IMR-90 (cell line): Measurements from ENCODE around the gene CRISPLD2. TPM values are rescaled to one million over a fixed set of nuclear protein-coding genes. Genes with fewer than 3 reads are reported as not detected.

ENCODE experiments used
- ATAC-seq: fragments of 200-7000 bp; cut with Tn5 transposase; 2 replicates; pipeline ENCODE4 v1.9.1; 2020; ENCODE audit warnings: low read depth, mild to moderate bottlenecking, moderate library complexity
- BruUV-seq: library from RNA; stranded (reverse); fragments of 400-500 nt; replicated peaks from 2 replicates; lab custom pipeline; 2021; lab: Mats Ljungman, UMichigan
- CTCF ChIA-PET: fragments of 300-600 bp; formaldehyde crosslinking; extraction: SDS; loops from one replicate; lab custom pipeline; 2021; ENCODE audit warnings: antibody characterized with exemption; lab: Yijun Ruan, JAX
- POLR2A ChIA-PET: fragments of 300-600 bp; sonication (Branson Sonifier 250); formaldehyde crosslinking; loops from one replicate; lab custom pipeline; 2022; ENCODE audit warnings: antibody characterized with exemption; ENCODE audit not compliant: unreplicated experiment; lab: Charles Lee
- DNase-seq: peaks from one replicate; pipeline ENCODE4 v3.0.0; 2013
- H2AFZ ChIP-seq: replicated peaks from 2 replicates; pipeline ENCODE3; 2013; ENCODE audit warnings: low read length, mild to moderate bottlenecking; ENCODE audit not compliant: poor library complexity
- H2AK5ac ChIP-seq: 2 replicates; pipeline ENCODE4 v1.6.1; 2013; ENCODE audit warnings: low read depth, low read length, inconsistent platforms
- H2AK9ac ChIP-seq: replicated peaks from 2 replicates; pipeline ENCODE3; 2013; ENCODE audit warnings: mild to moderate bottlenecking, low read depth, low read length, moderate library complexity; ENCODE audit not compliant: poor library complexity
- H2BK120ac ChIP-seq: 2 replicates; pipeline ENCODE4 v1.6.1; 2013; ENCODE audit warnings: low read depth, low read length, inconsistent platforms
- H2BK15ac ChIP-seq: 3 replicates; pipeline ENCODE4 v1.6.1; 2013; ENCODE audit warnings: low read depth, low read length, inconsistent platforms
- H2BK20ac ChIP-seq: 2 replicates; pipeline ENCODE4 v1.6.1; 2013; ENCODE audit warnings: low read depth, mild to moderate bottlenecking, inconsistent platforms, low read length, moderate library complexity
- H2BK5ac ChIP-seq: 2 replicates; pipeline ENCODE4 v1.6.1; 2013; ENCODE audit warnings: mild to moderate bottlenecking, low read depth, low read length, inconsistent platforms; ENCODE audit not compliant: poor library complexity, severe bottlenecking
- H3K14ac ChIP-seq: replicated peaks from 2 replicates; pipeline ENCODE4 v1.6.1; 2013; ENCODE audit warnings: low read depth, low read length, inconsistent platforms
- H3K18ac ChIP-seq: 2 replicates; pipeline ENCODE4 v1.6.1; 2013; ENCODE audit warnings: low read depth, low read length, control low read depth
- H3K23ac ChIP-seq: 2 replicates; pipeline ENCODE4 v1.6.1; 2013; ENCODE audit warnings: low read depth, low read length, inconsistent platforms
- H3K27ac ChIP-seq: 2 replicates; pipeline ENCODE4 v1.5.1; 2013; ENCODE audit warnings: mild to moderate bottlenecking, control low read depth, low read length; ENCODE audit not compliant: insufficient read depth
- H3K27me3 ChIP-seq: 2 replicates; pipeline ENCODE4 v1.6.1; 2013; ENCODE audit warnings: low read length; ENCODE audit not compliant: control insufficient read depth, insufficient read depth
- H3K36me3 ChIP-seq: 2 replicates; pipeline ENCODE4 v1.6.1; 2013; ENCODE audit warnings: low read length, mixed read lengths; ENCODE audit not compliant: control insufficient read depth, insufficient read depth
- H3K4ac ChIP-seq: 2 replicates; pipeline ENCODE4 v1.6.1; 2013; ENCODE audit warnings: low read depth, low read length, inconsistent platforms
- H3K4me1 ChIP-seq: 2 replicates; pipeline ENCODE4 v1.6.1; 2013; ENCODE audit warnings: low read length, mixed read lengths; ENCODE audit not compliant: control insufficient read depth, insufficient read depth
- H3K4me2 ChIP-seq: 2 replicates; pipeline ENCODE4 v1.6.1; 2013; ENCODE audit warnings: low read depth, mild to moderate bottlenecking, control low read depth, low read length, moderate library complexity
- H3K4me3 ChIP-seq: 2 replicates; pipeline ENCODE4 v1.5.1; 2013; ENCODE audit warnings: low read depth, mild to moderate bottlenecking, control low read depth, low read length, moderate library complexity; ENCODE audit not compliant: insufficient read depth
- H3K56ac ChIP-seq: 2 replicates; pipeline ENCODE4 v1.6.1; 2013; ENCODE audit warnings: low read length, inconsistent platforms; ENCODE audit not compliant: insufficient read depth; ENCODE audit errors: extremely low read depth
- H3K79me1 ChIP-seq, 2 experiments: 2 replicates each; pipeline ENCODE4 v1.6.1; 2013; ENCODE audit warnings: low read length in 2 of 2, inconsistent platforms in 1 of 2, low read depth in 1 of 2
- H3K9ac ChIP-seq: 2 replicates; pipeline ENCODE4 v1.6.1; 2013; ENCODE audit warnings: low read depth, low read length, control low read depth
- H3K9me1 ChIP-seq: 2 replicates; pipeline ENCODE4 v1.6.1; 2013; ENCODE audit warnings: low read length, inconsistent platforms; ENCODE audit not compliant: insufficient read depth
- H3K9me3 ChIP-seq: 2 replicates; pipeline ENCODE4 v1.6.1; 2013; ENCODE audit warnings: low read length; ENCODE audit not compliant: control insufficient read depth, insufficient read depth
- H4K20me1 ChIP-seq: 2 replicates; pipeline ENCODE4 v1.6.1; 2013; ENCODE audit warnings: low read length, inconsistent platforms; ENCODE audit not compliant: insufficient read depth
- H4K5ac ChIP-seq: 2 replicates; pipeline ENCODE4 v1.6.1; 2013; ENCODE audit warnings: mild to moderate bottlenecking, low read depth, low read length, control low read depth
- H4K8ac ChIP-seq, 2 experiments: 2 replicates each; pipeline ENCODE4 v1.6.1; 2013; ENCODE audit warnings: low read depth in 2 of 2, low read length in 2 of 2, control low read depth in 1 of 2, inconsistent platforms in 1 of 2
- H4K91ac ChIP-seq: 2 replicates; pipeline ENCODE4 v1.6.1; 2013; ENCODE audit warnings: low read depth, low read length, inconsistent platforms; ENCODE audit not compliant: insufficient read depth
- BHLHE40 ChIP-seq: fragments of 150-350 bp; IDR thresholded peaks from 2 replicates; pipeline ENCODE4 v1.6.1; 2016; ENCODE audit warnings: mild to moderate bottlenecking, low read depth, low read length
- CEBPB ChIP-seq: IDR thresholded peaks from 2 replicates; pipeline ENCODE4 v1.6.1; 2012; ENCODE audit warnings: low read depth, low read length, improper control_type of control experiment
- FOS ChIP-seq: fragments of 150-350 bp; IDR thresholded peaks from 2 replicates; pipeline ENCODE4 v1.6.1; 2016; ENCODE audit warnings: low read depth, low read length
- RFX5 ChIP-seq: IDR thresholded peaks from 2 replicates; pipeline ENCODE4 v1.8.0; 2012; ENCODE audit warnings: low read depth, mild to moderate bottlenecking, low read length, moderate library complexity
- WGBS, 2 experiments: methylation state at CpG; one replicate each; pipeline versions ENCODE4 v1.1.5 to v1.1.7; 2013; ENCODE audit warnings: missing lambda C conversion rate in 2 of 2; ENCODE audit not compliant: insufficient read length in 1 of 2; ENCODE audit errors: extremely low coverage in 2 of 2; 5-methylcytosine and 5-hydroxymethylcytosine counted together
- dilution Hi-C: fragments of 300-500 bp; cut with HindIII; formaldehyde crosslinking; loops from one replicate; pipeline ENCODE4 v1.14.3; 2018; ENCODE audit warnings: low sequenced_read_pairs; ENCODE audit not compliant: unreplicated experiment
- in situ Hi-C: fragments of 300-500 bp; cut with MboI; formaldehyde crosslinking; loops from 3 replicates; pipeline ENCODE4 v1.14.3; 2019; ENCODE audit warnings: low sequenced_read_pairs, inconsistent platforms, mixed read lengths
- intact Hi-C: fragments of 100-400 bp; cut with micrococcal nuclease; formaldehyde crosslinking; loops from 2 replicates; pipeline ENCODE4 v1.10.0; 2022
- polyA plus RNA-seq, 3 experiments: library from polyadenylated mRNA; depleted of rRNA; stranded (reverse); fragments of >200 nt; gene quantifications; 2 replicates each; pipeline ENCODE4 v1.2.3, GENCODE V29; 2012; ENCODE audit warnings: low replicate concordance in 1 of 3
- total RNA-seq: library from RNA; depleted of rRNA; stranded (reverse); fragments of >200 nt; gene quantifications from 2 replicates; pipeline ENCODE4 v1.2.3, GENCODE V29; 2012

CRISPLD2 gene
- total and polyA plus RNA-seq, 2 of the 4 experiments (the other 2 are of a cell fraction), result 23.1 to 37.5 TPM

DNA sequence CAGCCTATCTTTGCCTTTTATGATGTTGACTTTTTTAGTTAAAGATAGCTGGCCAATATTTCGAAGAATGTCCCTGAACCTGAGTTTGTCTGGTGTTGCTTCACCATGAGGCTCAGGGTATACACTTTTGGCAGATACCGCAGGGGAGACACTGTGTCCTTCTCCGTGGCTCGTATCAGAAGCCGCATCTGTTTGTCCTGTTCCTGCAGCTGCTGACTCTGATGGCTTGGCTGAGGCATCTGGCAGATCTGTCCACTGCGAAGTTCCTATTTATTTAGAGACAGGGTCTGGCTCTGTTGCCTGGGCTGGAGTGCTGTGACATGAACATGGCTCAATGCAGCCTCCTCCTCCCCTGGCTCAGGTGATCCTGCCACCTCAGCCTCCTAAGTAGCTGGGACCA is 93.5 kb downstream of the CRISPLD2 start:
- POLR2A ChIA-PET, result no interaction called here
- TF ChIP-seq BHLHE40, result no peak
- TF ChIP-seq FOS, result no peak
- TF ChIP-seq RFX5, result no peak
- no peak for TF ChIP-seq CEBPB
- no peak overlapping the region for H2BK120ac ChIP-seq
- no peak overlapping the region for H3K27ac ChIP-seq
- no peak overlapping the region for H3K23ac ChIP-seq
- WGBS, 2 experiments, result 50% methylated on average over 5 of the region's 6 CpGs; no CpG with 5 or more reads in 1 of the 2 experiments
- H3K36me3 ChIP-seq, result peaks cover 2% of the 10 kb centered on the region
- H2BK5ac ChIP-seq, result no peak overlapping the region
- intact Hi-C loops (no loop called here), dilution Hi-C loops (no loop called here), in situ Hi-C loops (no loop called here)
- DNase-seq, result no peak
- H3K4me1 ChIP-seq, result no peaks in the 10 kb centered on the region
- no peak overlapping the region for H4K91ac ChIP-seq
- no peak overlapping the region for H3K14ac ChIP-seq
- H3K27me3 ChIP-seq, result peaks cover 30% of the 10 kb centered on the region
- H3K9me3 ChIP-seq, result no peaks in the 10 kb centered on the region
- no peaks in the 10 kb centered on the region for H4K20me1 ChIP-seq
- CTCF ChIA-PET, result no interaction called here
- BruUV-seq, result no TSS peak
- no peak overlapping the region for H2AK9ac ChIP-seq
- H3K18ac ChIP-seq, result no peak overlapping the region
- H4K8ac ChIP-seq, result no peak overlapping the region
- H3K9me1 ChIP-seq, result no peaks in the 10 kb centered on the region
- H2AK5ac ChIP-seq, result no peak overlapping the region
- no peak overlapping the region for H4K5ac ChIP-seq
- H3K4me2 ChIP-seq, result no peak overlapping the region
- ATAC-seq, result no peak
- H3K4me3 ChIP-seq, result no peak overlapping the region
- H3K4ac ChIP-seq, result no peak overlapping the region
- no peak overlapping the region for H3K56ac ChIP-seq
- no peaks in the 10 kb centered on the region for H3K79me1 ChIP-seq
- H2BK20ac ChIP-seq, result no peak overlapping the region
- no peak overlapping the region for H2AFZ ChIP-seq
- H3K9ac ChIP-seq, result no peak overlapping the region
- H2BK15ac ChIP-seq, result no peak overlapping the region
